Kasumi-1 (cell line): Measurements from ENCODE around the gene USP17L30.
"Not testable (repeated sequence)": the region's sequence is repeated elsewhere in the genome, so short reads cannot be mapped to it uniquely, and the experiment has no call there.

ENCODE experiments used
- DNase-seq, 2 experiments: peaks; one replicate each; lab custom pipeline; 2025; lab: John Stamatoyannopoulos, UW

The USP17L30 gene

DNA sequence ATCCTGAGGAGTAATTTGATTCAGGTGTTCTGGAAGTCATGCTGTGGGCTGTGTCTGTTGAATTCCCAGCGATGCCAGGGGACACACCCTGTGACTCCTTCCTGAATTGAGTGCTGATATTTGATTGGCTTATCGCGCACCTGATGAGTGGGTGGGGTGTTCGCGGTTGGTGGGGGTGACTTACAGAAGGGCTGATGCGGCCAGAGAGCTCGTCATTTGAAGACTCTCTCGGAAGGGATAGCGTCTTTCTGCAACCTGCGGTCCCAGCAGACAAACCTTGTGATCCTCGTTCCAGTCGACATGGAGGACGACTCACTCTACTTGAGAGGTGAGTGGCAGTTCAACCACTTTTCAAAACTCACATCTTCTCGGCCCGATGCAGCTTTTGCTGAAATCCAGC lies at the start of gene USP17L30:
Gene USP17L30 (plus strand): TSS at position 301 of the 400 bp plus-strand sequence. CDS start 0 bp downstream, at position 301.
- DNase-seq, result not testable (repeated sequence)

DNA sequence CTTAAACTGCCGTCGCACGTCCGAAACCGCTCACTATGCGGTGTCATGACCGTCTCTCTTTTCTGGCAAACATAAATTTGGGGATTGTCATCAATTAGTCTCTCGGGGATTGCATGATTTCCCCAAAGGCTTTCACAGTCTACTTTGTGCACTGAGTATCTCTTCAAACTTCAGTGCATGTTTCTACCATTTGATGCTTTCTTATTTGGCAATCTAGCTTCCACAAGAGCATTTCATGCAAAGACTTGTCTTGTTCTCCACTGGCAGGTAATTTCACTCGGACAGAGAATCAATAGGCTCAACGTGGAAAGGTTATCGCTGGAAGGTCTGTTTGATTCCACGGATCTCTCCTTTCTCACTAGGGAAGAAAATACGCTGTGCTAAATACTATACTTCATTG lies 38.7 kb upstream of the USP17L30 start:
- not testable (repeated sequence) for DNase-seq

- DNase-seq, result not testable (repeated sequence)
These were observed 38.1 kb upstream of the USP17L30 start, which contains the start of gene USP17L24 for GRCh38 chr4:9324865-9325264. USP17L24 (plus strand) TSS chr4:9325165; CDS start chr4:9325165, 0 bp downstream.

DNA sequence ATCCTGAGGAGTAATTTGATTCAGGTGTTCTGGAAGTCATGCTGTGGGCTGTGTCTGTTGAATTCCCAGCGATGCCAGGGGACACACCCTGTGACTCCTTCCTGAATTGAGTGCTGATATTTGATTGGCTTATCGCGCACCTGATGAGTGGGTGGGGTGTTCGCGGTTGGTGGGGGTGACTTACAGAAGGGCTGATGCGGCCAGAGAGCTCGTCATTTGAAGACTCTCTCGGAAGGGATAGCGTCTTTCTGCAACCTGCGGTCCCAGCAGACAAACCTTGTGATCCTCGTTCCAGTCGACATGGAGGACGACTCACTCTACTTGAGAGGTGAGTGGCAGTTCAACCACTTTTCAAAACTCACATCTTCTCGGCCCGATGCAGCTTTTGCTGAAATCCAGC lies 33.3 kb upstream of the USP17L30 start, which contains the start of gene USP17L25:
Gene USP17L25 (plus strand): TSS at position 301 of the 400 bp plus-strand sequence. CDS start 0 bp downstream, at position 301.
- not testable (repeated sequence) for DNase-seq

GRCh38 chr4:9334358-9334757 lies 28.6 kb upstream of the USP17L30 start, which contains the start of gene USP17L26:
USP17L26 (plus strand) TSS chr4:9334658; CDS start chr4:9334658, 0 bp downstream.
- not testable (repeated sequence) for DNase-seq

GRCh38 chr4:9339103-9339502 lies 23.8 kb upstream of the USP17L30 start, which contains the start of gene USP17L5:
USP17L5 (plus strand) TSS chr4:9339403; CDS start chr4:9339403, 0 bp downstream.
- not testable (repeated sequence) for DNase-seq

- not testable (repeated sequence) for DNase-seq
These were observed 19.1 kb upstream of the USP17L30 start, which contains the start of gene USP17L27 for GRCh38 chr4:9343848-9344247. USP17L27 (plus strand) TSS chr4:9344148; CDS start chr4:9344148, 0 bp downstream.

DNA sequence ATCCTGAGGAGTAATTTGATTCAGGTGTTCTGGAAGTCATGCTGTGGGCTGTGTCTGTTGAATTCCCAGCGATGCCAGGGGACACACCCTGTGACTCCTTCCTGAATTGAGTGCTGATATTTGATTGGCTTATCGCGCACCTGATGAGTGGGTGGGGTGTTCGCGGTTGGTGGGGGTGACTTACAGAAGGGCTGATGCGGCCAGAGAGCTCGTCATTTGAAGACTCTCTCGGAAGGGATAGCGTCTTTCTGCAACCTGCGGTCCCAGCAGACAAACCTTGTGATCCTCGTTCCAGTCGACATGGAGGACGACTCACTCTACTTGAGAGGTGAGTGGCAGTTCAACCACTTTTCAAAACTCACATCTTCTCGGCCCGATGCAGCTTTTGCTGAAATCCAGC lies 14.3 kb upstream of the USP17L30 start, which contains the start of gene USP17L28:
Gene USP17L28 (plus strand): TSS at position 301 of the 400 bp plus-strand sequence. CDS start 0 bp downstream, at position 301.
- DNase-seq, result not testable (repeated sequence)

- not testable (repeated sequence) for DNase-seq
These were observed 12.1 kb upstream of the USP17L30 start for GRCh38 chr4:9350866-9351265.

DNA sequence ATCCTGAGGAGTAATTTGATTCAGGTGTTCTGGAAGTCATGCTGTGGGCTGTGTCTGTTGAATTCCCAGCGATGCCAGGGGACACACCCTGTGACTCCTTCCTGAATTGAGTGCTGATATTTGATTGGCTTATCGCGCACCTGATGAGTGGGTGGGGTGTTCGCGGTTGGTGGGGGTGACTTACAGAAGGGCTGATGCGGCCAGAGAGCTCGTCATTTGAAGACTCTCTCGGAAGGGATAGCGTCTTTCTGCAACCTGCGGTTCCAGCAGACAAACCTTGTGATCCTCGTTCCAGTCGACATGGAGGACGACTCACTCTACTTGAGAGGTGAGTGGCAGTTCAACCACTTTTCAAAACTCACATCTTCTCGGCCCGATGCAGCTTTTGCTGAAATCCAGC lies 9.6 kb upstream of the USP17L30 start, which contains the start of gene USP17L29:
Gene USP17L29 (plus strand): TSS at position 301 of the 400 bp plus-strand sequence. CDS start 0 bp downstream, at position 301.
- DNase-seq, result not testable (repeated sequence)

GRCh38 chr4:9379881-9380280 lies 17.0 kb downstream of the USP17L30 start:
- not testable (repeated sequence) for DNase-seq

GRCh38 chr4:9381012-9381534 lies 18.1 kb downstream of the USP17L30 start:
- not testable (repeated sequence) for DNase-seq

- DNase-seq, result no peak
These were observed 21.2 kb downstream of the USP17L30 start for GRCh38 chr4:9384126-9384525.

DNA sequence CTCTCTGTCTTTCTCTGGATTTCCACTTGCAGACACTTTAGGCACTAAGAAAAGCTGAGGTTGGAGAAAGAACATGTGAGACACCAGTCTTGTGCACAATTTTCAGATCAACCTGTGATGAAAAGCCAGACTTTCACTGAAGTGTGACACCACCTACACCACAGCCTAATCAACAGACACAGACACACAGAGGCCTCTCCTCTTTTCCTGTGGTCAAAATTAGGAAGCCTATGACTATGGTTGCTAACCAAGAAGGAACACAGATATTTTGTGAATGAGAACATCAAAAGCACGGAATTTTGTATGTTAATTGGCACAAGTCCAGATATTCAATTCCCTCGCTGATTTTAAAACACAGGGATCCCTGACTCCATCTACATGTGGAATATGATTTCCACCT lies 26.1 kb downstream of the USP17L30 start:
- peak; percentile 31 to 33 for DNase-seq

DNA sequence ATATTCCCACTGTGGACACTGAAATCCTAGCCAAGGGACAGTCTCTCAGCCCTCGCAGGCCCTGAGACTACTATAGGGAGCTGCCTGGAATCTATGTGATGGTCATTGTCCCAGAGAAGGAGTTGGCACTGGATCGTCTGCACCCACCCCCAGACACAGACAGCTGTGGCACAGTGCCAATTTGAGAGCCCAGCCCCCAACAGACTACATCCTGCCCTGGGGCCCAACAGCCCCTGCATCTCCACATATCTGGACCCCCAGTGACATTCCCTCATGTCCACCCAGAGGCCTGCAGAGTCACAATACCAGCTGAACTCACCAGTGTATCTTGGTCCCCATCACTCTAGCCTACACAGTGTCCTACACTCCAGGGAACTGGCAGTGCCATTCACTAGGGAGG lies 42.8 kb downstream of the USP17L30 start:
- not testable (repeated sequence) for DNase-seq

DNA sequence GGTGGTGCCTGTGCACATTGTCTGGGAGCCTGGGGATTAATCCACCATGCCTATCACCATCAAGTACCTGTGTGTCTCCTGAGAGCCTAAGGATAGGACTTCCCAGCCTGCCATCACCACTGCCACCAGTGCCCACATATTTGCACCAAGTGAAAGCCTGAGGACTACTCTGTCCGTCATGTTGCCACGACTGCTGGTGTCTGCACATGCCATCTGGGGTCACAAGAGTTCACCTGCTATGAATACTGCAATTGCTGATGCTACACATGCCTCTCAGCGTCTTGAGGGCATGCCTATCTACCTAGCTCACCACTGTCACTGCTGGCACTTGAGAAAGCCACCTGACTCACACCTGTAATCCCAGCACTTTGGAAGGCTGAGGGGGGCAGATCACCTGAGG lies 43.6 kb downstream of the USP17L30 start:
- not testable (repeated sequence) for DNase-seq

GRCh38 chr4:9409793-9410192 lies 46.9 kb downstream of the USP17L30 start:
- DNase-seq, result no peak
